Esophagus squamous epithelium (tissue), 4 donors: ENCODE data around the gene NPDC1.

ENCODE experiments used
- CTCF ChIP-seq, 6 experiments: fragments of 450-650 bp in 4 of 6; fragments of 200-600 bp in 2 of 6; sonication (generic) in 2 of 6; IDR thresholded peaks; one replicate each; pipeline ENCODE4 v1.5.1; 2016 to 2019; ENCODE audit warnings: antibody characterized with exemption in 6 of 6, mild to moderate bottlenecking in 4 of 6, moderate library complexity in 4 of 6
- POLR2A ChIP-seq, 4 donors: fragments of 450-650 bp; IDR thresholded peaks; one replicate each; pipeline ENCODE4 v1.6.1; 2017; ENCODE audit warnings: antibody characterized with exemption in 4 of 4, mild to moderate bottlenecking in 4 of 4, moderate library complexity in 3 of 4

- no peak for TF ChIP-seq CTCF (IDR thresholded peaks at IDR 0.05)
- TF ChIP-seq POLR2A (IDR thresholded peaks at IDR 0.05), result no peak
Observed at GRCh38 chr9:137009217-137009616, 36.8 kb downstream of the NPDC1 start.
